LNCAP (cell line): ENCODE results near the gene ARHGEF10L.

Experiments
- TF ChIP-seq, protein P1 (sequence below): fragments of 450-650 bp; IDR thresholded peaks from 2 replicates; pipeline ENCODE4 v1.5.1; 2017; ENCODE audit warnings: mild to moderate bottlenecking

ARHGEF10L gene

DNA sequence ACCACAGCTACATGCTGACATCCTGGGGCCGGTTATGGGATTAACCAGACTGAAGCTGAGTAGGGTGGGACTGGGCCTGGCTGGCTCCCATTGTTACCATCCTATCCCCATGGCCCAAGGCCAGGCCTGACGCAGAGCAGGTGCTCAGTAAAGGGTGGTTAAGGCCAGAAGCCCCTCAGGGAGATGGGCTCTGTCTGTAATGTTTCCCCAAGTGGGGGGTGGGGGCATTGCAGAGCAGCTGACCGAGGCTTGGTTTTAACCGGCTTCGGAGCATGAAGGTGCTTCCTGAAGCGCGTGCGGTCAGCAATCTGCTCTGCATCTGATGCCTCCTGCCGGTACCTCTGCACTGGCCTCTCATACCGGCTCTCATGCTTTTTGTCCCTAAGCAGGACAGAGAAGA is 132.2 kb downstream of the ARHGEF10L start:
- TF ChIP-seq, protein P1, sequence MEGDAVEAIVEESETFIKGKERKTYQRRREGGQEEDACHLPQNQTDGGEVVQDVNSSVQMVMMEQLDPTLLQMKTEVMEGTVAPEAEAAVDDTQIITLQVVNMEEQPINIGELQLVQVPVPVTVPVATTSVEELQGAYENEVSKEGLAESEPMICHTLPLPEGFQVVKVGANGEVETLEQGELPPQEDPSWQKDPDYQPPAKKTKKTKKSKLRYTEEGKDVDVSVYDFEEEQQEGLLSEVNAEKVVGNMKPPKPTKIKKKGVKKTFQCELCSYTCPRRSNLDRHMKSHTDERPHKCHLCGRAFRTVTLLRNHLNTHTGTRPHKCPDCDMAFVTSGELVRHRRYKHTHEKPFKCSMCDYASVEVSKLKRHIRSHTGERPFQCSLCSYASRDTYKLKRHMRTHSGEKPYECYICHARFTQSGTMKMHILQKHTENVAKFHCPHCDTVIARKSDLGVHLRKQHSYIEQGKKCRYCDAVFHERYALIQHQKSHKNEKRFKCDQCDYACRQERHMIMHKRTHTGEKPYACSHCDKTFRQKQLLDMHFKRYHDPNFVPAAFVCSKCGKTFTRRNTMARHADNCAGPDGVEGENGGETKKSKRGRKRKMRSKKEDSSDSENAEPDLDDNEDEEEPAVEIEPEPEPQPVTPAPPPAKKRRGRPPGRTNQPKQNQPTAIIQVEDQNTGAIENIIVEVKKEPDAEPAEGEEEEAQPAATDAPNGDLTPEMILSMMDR = no peak

DNA sequence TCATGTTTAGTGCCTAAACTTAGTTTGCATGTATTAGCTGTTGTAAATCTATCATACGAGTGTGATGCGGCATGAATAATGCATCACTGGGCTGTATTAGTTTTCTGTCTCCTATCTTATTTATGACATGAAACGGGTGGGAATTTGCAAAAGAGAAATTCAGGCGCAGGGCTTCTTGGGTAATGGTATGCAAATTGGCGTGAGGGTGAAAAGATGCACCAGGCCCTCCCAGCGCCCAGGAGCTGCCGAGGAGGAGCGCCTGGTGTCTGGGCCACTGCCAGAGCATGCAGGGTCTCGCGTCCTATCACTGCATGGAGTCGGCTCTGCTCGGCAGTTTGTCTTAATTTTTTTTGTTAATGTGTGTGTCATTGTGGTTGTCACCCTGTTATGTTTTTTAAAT is 132.7 kb downstream of the ARHGEF10L start:
- TF ChIP-seq, protein P1 = no peak

DNA sequence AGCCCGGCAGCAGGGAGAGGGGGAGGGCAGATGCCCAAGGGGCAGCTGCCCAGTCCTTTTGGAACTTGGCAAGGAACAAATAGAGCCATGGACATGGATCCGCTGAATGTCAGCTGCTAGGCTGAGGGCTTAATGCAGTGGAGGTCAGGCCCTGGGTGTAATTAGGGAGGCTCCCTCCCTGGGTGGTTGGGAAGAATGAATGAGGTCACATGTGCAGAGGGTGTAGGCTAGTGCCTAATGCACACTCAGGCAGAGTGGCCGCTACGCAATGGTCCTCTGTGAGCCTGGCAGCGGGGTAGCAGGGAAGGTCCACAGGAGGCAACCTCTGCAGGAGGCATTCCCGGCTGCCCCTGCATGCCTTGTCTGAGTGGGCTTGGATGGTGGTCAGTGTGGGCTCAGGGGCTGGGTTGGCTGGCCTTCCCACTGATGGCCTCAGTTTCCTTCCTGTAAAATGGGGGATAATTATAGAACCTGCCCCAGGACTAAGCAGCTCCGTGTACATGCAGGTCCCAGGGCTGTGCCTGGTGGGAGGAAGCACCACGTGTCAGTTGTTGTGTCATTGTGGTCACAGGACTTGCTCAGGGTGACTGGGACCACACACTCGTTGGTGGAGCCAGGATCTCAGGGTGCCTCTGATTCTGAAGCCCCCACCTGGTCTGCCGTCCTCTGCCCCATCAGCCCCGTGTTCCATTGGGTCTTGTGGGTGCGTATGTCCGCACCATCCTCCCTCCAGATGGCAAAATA is 134.0 kb downstream of the ARHGEF10L start:
- TF ChIP-seq, protein P1 = no peak

DNA sequence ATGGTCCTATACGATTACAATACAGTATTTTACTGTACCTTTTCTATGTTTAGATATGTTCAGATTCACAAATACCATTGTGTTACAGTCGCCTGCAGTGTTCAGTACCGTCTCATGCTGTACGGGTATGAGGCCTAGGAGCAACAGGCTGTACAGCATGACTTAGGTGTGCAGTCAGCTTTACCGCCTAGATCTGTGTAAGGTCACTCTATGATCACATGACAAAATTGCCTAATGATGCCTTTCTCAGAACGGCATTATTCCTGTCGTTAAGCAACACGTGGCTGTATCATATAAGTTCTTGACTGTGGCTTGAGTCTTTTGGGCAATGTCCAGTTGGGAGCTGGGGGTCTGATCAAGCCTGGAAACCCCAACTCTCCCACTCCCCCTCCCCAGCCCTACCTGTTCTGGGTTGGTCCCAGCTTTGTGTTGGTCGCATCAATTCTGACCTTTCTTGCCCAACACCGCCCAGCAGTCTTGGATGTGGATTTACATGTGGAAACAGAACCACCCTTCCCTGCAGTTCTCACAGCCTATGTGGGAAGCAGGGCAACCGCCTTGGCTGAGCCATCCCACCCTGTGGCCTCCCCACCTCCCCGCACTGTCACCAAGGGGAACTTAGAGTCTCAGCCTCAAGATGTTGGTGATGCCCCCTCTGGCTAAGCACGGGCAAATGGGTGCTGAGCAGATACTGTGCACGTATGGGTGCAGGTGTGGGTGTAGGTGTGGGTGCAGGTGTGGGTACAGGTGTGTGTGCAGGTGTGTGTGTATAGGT is 135.4 kb downstream of the ARHGEF10L start:
- TF ChIP-seq, protein P1 = no peak

DNA sequence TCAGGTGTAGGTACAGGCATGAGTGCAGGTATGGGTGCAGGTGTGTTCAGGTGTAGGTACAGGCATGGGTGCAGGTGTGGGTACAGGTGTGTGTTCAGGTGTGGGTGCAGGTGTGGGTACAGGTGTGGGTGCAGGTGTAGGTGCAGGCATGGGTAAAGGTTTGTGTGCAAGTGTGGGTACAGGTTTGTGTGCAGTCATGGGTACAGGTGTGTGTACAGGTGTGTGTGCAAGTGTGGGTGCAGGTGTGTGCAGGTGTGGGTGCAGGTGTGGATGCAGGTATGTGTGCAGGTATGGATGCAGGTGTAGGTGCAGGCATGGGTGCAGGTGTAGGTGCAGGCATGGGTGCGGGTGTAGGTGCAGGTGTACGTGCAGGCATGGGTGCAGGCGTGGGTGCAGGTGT is 136.2 kb downstream of the ARHGEF10L start:
- TF ChIP-seq, protein P1 = no peak

DNA sequence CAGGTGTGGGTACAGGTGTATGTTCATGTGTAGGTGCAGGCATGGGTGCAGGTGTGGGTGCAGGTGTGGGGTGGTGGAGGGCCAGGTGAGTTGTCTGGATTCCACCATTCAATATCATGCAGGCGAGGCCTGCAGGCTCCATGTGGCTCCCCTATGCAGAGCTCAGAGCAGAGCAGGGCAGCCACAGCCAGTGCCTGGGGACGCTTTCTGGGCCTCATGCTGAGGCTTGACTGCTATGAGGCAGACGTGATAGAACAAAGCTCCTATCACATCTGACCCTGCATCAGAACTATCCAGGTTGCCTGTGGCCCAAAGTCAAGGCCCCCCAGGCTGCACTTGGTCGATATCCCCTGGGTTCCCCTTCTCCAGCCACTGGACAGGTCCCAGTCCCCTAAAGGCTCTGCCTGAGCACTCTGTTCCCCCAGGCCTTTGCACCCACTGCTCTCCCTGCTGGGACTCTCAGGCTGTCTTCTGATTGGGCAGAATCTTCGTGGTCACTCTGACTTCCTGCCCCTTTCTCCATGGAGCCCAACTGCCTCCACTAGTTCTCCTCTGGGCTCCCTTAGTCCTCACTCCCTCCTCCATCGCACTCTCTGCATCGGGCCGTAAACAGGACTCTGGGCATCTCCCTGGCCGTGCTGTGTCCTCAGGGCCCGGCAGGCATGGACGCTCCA is 137.0 kb downstream of the ARHGEF10L start:
- TF ChIP-seq, protein P1 = no peak

DNA sequence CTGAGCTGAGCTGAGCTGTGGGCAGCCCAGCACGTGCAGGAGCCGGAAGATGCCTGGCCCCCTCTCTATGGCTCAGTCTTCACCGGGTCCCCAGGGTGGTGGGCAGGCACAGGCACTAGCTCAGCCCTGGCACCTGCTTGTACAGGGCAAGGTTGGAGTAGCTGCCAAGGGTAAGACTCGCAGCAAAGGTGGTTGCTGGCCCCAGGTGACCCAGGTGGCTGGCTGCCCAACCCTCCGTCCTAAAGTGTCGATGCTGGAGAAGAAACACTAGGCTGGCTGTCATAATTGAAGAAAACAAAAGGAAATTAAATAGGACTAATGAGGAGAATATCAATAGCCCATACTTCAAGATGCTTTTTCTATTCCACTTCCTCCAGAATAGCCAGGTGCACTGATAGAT is 138.5 kb downstream of the ARHGEF10L start:
- TF ChIP-seq, protein P1 = no peak
